ENCODE results near the gene AFF4.
"Not testable (repeated sequence)": the region's sequence is repeated elsewhere in the genome, so short reads cannot be mapped to it uniquely, and the experiment has no call there.

The AFF4 gene, protein sequence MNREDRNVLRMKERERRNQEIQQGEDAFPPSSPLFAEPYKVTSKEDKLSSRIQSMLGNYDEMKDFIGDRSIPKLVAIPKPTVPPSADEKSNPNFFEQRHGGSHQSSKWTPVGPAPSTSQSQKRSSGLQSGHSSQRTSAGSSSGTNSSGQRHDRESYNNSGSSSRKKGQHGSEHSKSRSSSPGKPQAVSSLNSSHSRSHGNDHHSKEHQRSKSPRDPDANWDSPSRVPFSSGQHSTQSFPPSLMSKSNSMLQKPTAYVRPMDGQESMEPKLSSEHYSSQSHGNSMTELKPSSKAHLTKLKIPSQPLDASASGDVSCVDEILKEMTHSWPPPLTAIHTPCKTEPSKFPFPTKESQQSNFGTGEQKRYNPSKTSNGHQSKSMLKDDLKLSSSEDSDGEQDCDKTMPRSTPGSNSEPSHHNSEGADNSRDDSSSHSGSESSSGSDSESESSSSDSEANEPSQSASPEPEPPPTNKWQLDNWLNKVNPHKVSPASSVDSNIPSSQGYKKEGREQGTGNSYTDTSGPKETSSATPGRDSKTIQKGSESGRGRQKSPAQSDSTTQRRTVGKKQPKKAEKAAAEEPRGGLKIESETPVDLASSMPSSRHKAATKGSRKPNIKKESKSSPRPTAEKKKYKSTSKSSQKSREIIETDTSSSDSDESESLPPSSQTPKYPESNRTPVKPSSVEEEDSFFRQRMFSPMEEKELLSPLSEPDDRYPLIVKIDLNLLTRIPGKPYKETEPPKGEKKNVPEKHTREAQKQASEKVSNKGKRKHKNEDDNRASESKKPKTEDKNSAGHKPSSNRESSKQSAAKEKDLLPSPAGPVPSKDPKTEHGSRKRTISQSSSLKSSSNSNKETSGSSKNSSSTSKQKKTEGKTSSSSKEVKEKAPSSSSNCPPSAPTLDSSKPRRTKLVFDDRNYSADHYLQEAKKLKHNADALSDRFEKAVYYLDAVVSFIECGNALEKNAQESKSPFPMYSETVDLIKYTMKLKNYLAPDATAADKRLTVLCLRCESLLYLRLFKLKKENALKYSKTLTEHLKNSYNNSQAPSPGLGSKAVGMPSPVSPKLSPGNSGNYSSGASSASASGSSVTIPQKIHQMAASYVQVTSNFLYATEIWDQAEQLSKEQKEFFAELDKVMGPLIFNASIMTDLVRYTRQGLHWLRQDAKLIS

DNA sequence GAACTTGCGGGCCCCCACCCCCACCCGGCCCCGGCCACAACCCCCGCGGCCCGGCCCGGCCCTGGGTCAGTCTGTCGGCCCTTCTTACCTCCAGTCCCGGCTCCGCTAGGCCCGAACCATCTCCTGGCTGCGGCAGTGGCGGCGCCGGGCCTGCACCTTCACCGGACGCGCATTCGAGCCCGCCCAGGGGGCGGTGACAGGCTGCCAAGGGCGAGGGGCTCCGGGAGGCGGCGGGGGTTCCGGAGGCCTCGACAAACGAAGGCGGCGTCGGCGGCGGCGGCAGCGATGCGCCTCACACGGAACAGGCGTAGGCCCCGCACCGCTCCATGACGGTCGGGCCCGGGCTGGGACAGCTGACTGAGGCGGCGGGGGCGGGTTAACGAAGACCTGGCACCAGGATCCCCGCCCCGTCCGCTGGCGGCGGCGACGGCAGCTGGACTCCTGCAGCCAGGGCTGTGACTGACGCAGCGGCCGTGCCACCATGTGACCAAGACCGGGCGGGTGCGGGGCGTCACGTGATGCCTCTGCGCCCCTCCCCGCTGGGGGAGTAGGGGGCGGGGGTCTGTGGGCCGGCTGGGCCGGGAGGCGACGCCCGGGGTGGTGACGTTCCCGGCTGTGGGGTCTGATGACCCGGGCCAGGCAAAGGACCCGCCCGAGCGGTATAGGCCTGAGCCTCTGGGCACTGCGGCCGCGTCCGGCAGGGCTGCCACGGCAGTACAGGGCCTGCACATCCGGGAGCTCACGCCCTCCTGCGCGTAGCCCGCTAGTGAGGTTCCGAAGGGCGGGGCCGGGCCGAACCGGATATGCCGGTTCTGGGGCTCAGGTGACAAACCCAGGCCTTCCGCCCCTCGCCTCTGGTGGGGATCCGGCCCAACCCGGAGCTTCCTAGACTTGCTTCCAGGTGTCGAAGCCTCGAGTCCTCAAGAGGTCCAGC is at the start of gene AFF4:
Gene AFF4, minus strand, starts transcription at position 464 of the 934 bp plus-strand sequence. CDS start 26,445 bp downstream, outside the sequence.
- peak; percentile 58 for DNase-seq

GRCh38 chr5:133008455-133008854 is 45.0 kb upstream of the AFF4 start:
- not testable (repeated sequence) for DNase-seq

DNA sequence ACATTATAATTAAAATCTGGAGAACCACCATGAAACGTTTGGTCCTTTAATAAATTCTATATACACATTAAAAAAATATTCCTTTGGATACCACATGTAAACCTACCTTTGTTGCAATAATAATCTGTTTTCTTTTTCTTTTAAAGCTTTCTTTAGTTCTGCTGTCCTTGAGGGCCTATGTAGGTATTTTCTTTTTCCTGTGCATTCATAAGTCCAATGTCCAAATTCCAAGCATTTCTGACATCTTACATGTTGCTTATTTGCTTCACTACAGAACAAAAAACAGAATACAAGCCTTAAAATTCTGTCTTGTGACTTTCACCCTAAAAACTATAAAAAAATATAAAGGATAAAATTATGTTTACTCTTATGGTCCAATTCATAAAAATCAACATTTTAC is 43.2 kb upstream of the AFF4 start:
- no peak for DNase-seq

DNA sequence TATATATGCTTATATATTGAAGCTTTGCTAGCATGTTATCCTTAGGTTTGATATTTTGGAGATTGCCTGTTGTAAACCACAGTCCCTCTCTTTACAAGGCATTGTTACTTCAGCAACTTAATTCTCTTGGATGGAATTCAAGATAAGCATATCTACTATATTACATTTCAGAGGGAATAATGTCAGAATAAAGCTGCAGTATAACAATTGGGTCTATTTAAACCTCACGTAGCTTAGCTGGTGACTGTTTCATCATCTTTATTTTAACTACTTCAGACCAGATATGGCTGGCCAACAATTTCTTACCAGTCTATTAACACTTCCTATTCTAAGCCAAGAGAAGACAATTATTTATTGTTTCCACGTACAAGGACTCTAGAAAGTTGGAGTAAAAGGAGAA is 35.8 kb upstream of the AFF4 start:
- DNase-seq = no peak

GRCh38 chr5:132998556-132998955 is 35.1 kb upstream of the AFF4 start:
- DNase-seq = no peak

DNA sequence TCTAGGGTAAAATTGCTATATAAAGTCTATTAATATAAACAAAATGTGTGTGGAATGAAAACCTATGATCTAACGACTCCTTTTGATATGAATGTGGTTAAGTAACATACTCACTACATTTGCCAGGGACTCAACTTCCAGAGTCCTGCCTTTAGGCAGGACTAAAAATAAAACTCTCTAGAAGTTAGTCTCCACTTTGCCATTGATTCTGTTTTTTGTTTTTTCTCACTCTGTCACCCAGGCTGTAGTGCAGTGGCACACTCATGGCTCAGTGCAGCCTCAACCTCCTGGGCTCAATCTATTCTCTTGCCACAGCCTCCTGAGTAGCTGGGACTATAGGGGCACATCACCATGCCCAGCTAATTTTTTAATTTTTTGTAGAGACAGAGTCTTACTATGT is 32.9 kb upstream of the AFF4 start:
- no peak for DNase-seq

- no peak for DNase-seq
Measured at GRCh38 chr5:132987531-132988408, 24.3 kb upstream of the AFF4 start.

DNA sequence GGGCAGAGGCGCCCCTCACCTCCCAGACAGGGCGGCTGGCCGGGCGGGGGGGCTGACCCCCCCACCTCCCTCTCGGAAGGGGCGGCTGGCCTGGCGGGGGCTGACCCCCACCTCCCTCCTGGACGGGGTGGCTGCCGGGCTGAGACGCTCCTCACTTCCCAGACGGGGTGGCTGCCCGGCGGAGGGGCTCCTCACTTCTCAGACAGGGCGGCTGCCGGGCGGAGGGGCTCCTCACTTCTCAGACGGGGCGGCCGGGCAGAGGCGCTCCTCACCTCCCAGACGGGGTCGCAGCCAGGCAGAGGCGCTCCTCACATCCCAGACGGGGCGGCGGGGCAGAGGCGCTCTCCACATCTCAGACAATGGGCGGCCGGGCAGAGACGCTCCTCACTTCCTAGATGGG is 19.5 kb upstream of the AFF4 start:
- not testable (repeated sequence) for DNase-seq

- DNase-seq = no peak
Measured at GRCh38 chr5:132981288-132981687, 17.9 kb upstream of the AFF4 start.

DNA sequence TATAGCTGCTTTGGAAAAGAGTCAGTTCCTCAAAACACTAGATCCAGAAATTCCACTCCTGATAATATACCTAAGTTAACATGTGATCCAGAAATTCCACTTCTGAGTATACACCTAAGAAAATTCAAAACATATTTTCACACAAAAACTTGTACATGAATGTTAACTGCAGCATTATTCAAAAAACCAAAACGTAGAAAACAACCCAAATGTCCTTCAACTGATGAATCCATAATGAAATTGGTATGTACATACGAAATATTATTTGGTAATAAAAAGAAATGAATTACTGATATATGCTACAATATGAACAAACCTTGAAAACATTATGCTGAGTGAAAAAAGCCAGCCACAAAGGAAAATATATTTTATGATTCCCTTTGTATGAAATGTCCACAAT is 16.5 kb upstream of the AFF4 start:
- DNase-seq = no peak

GRCh38 chr5:132979367-132979940 is 16.0 kb upstream of the AFF4 start:
- no peak for DNase-seq

DNA sequence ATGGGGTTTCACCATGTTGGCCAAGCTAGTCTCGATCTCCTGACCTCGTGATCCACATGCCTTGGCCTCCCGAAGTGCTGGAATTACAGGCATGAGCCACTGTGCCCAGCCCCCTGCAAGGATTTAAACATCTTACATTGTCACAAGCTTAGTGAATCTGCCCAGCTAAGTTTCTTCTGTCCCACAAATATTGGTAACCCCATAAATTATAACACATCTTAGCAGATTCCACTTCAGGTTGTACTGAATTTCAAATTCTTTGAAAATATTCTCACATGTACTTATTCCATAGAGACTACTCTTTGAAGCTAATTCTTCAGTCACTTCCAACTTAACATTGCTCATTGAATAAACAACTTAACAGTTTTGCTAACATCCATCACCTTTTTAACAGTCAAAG is 13.4 kb upstream of the AFF4 start:
- DNase-seq = no peak

GRCh38 chr5:132972436-132972828 is 9.0 kb upstream of the AFF4 start:
- not testable (repeated sequence) for DNase-seq

DNA sequence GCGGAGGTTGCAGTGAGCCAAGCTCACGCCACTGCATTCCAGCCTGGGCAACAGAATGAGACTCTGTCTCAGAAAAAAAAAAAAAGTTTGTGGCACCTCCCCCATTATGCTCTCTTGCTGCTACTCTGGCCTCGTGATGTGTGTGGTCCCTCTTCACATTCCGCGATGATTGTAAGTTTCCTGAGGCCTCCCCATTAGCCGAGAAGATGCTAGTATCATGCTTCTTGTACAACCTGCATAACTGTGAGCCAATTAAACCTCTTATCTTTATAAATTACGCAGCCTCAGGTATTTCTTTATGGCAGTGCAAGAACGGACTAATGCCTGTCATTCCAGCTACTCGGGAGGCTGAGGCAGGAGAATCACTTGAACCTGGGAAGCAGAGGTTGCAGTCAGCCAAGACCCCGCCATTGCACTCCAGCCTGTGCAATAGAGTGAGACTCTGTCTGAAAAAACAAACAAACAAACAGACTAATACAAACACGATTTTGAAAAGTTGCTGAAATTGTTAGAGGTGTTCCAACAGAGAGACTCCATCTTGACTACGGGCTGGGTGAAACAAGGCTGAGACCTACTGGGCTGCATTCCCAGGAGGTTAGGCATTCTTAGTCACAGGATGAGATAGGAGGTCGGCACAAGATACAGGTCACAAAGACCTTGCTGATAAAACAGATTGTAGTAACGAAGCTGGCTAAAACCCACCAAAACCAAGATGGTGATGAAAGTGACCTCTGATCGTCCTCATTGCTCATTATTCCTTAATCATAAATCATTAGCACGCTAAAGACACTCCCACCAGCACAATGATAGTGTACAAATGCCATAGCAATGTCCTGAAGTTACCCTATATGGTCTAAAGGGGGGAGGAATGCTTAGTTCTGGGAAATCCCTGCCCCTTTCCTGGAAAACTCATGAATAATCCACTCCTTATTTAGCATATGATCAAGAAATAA is 8.3 kb upstream of the AFF4 start:
- DNase-seq = no peak

DNA sequence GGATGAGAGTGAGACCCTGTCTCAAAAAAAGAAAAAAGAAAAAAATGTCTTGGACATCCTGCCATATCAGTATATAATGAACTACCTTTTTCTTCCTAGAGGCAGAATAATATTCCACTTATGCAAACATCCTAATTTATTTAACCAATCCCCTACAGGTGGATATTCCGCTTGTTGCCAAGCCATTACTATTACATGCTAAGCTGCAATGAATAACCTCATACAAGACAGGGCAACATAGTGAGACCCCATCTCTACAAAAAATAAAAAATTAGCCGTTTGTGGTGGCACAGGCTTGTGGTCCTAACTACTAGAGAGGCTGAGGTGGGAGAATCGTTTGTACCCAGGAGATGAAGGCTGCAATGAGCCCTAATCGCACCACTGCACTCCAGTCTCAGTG is 1.7 kb upstream of the AFF4 start:
- DNase-seq = no peak

DNA sequence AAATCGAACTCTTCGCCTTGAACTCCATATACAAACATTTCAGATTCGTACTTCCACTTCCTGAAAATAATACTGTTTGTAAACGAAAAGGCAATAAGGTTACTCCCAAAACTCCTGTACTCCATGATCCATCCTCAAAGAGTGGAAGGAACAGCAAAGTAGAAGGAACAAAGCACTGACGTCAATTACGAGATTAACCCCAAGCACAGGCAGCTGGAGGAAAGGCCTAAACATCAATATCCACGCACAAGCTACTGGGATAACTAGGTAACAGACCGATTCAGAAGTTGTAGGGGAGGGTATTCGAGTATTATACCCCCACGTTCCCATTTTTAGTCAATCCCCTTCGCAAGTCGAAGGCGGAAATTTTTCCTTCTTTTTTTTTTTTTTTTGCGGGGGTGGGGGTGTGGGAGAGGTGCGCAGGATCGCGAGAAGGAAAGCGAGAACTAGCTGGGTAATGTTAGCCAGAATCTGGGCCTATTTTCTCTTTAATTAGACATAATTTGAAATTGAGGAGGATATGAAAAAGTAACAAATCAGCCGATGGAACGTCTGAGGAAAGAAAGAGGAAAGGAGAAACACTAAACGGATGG is 909 bp downstream of the AFF4 start:
- peak; percentile 52 for DNase-seq

- peak; percentile 23 for DNase-seq
Measured at GRCh38 chr5:132961887-132962286, 1.5 kb downstream of the AFF4 start.

DNA sequence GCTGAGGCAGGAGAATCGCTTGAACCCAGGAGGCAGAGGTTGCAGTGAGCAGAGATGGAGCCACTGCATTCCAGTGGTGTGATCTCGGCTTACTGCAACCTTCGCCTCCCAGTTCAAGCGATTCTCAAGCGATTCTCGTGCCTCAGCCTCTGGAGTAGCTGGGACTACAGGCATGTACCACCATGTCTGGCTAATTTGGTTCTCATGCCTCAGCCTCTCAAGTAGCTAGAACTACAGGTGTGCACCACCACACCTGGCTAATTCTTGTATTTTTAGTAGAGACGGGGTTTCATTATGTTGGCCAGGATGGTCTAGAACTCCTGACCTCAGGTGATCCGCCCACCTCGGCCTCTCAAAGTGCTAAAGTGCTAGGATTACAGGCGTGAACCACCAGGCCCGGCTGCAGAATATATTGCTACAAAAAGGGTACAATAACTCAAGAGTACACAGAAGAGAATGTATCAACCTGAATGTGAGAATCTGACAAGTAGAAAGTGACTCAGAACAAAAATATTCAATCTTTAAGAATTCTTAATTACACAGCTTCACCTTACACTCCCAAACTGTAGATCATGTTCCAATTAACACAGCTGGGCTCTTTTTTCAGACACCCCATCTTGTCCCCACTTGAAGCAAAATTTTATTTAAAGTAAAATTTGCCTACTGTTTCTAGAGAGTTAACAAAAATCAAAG is 2.2 kb downstream of the AFF4 start:
- DNase-seq = not testable (repeated sequence)
